GM10847 (cell line): ENCODE data around the gene SHMT2.

Source experiments
- POLR2A ChIP-seq: IDR thresholded peaks from 2 replicates; pipeline ENCODE4 v1.6.1; 2011; ENCODE audit not compliant: insufficient read length; ENCODE audit errors: extremely low read depth

The SHMT2 gene

DNA sequence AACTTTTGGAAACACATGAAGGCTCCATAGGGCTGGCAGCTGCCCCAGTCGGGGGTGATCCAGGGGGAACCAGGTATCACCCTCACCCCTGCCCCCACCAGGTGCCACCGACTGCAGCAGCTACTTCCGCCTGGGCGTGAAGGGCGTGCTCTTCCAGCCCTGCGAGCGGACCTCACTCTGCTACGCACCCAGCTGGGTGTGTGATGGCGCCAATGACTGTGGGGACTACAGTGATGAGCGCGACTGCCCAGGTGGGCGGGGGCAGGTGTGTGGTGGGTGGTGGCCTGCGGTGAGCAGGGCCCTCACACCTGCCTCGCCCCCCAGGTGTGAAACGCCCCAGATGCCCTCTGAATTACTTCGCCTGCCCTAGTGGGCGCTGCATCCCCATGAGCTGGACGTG lies 35.3 kb upstream of the SHMT2 start:
- no peak for TF ChIP-seq POLR2A

DNA sequence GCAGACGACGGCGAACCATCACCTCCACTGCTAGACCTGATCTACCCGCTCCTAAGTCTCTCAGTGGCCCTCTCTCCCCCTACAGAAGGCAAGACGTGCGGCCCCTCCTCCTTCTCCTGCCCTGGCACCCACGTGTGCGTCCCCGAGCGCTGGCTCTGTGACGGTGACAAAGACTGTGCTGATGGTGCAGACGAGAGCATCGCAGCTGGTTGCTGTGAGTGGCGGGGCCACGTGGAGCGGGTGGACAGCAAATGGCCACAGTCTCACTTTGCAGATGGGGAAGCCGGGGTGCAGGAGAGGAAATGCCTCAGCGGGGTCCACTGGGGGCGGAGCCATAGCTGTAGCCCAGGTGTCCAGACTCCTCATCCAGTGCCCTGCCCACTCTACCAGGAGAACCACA lies 34.3 kb upstream of the SHMT2 start:
- no peak for TF ChIP-seq POLR2A

DNA sequence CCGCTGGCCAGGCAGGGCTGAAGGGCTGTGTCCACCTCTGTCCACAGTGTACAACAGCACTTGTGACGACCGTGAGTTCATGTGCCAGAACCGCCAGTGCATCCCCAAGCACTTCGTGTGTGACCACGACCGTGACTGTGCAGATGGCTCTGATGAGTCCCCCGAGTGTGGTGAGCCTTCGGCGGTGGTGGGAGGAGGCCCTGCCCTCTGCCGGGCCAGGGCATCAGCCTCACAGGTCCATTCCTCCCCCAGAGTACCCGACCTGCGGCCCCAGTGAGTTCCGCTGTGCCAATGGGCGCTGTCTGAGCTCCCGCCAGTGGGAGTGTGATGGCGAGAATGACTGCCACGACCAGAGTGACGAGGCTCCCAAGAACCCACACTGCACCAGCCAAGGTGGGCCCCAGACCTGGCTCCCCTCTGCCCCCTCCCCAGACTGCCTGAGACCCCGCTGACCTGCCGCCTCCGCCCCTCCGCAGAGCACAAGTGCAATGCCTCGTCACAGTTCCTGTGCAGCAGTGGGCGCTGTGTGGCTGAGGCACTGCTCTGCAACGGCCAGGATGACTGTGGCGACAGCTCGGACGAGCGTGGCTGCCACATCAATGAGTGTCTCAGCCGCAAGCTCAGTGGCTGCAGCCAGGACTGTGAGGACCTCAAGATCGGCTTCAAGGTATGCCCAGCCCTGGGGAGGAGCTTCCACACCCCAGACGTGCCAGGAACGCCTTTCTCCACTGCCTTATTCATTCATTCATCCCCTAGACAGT lies 33.7 kb upstream of the SHMT2 start:
- TF ChIP-seq POLR2A = no peak

DNA sequence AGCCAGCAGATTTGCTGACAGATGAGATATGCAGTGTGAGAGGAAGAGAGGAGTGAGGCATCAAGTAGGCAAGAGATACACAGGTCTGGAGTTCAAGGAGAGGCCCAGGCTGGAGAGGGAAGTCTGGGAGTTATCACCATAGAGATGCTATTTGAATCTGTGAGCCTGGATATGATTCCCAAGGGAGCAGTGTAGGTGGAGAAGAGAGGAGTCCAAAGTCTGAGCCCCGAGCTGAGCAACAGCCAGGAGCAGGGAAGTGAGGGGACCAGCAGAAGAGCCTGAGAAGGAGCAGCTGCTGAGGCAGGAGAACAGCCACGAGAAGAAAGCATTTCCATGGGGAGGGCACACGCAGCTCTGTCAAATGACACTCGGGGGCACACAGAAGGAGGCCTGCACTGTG lies 33.1 kb upstream of the SHMT2 start:
- TF ChIP-seq POLR2A = no peak

DNA sequence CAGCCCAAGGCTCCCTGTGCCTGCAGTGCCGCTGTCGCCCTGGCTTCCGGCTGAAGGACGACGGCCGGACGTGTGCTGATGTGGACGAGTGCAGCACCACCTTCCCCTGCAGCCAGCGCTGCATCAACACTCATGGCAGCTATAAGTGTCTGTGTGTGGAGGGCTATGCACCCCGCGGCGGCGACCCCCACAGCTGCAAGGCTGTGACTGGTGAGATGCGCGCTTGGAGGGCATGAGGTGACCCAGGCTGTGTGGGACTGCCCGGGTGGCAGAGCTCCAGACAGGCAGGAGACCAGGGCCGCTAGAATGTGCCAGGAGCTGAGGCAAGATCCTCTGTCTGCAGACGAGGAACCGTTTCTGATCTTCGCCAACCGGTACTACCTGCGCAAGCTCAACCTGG lies 32.6 kb upstream of the SHMT2 start:
- TF ChIP-seq POLR2A = no peak

DNA sequence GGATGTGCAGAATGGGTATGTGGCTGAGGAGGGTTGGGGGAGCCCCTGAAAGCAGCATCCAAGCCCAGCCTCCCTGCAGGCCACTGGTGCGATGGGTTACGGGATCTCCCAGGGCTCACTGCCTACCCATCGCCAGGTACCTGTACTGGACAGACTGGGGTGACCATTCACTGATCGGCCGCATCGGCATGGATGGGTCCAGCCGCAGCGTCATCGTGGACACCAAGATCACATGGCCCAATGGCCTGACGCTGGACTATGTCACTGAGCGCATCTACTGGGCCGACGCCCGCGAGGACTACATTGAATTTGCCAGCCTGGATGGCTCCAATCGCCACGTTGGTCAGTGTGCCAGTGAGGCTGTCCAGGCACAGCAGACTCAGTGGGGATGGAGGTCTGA lies 31.2 kb upstream of the SHMT2 start:
- no peak for TF ChIP-seq POLR2A

DNA sequence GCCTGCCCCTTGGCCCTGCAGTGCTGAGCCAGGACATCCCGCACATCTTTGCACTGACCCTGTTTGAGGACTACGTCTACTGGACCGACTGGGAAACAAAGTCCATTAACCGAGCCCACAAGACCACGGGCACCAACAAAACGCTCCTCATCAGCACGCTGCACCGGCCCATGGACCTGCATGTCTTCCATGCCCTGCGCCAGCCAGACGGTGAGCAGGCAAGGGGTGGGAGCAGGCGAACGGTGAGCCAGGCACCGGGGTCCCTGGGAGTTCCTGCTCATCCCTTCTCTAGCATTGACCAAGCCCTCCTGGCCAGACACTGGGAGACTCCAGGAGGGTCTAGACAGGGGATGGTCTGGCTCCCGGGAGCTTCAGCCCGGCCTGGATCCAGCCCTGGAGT lies 30.3 kb upstream of the SHMT2 start:
- no peak for TF ChIP-seq POLR2A

DNA sequence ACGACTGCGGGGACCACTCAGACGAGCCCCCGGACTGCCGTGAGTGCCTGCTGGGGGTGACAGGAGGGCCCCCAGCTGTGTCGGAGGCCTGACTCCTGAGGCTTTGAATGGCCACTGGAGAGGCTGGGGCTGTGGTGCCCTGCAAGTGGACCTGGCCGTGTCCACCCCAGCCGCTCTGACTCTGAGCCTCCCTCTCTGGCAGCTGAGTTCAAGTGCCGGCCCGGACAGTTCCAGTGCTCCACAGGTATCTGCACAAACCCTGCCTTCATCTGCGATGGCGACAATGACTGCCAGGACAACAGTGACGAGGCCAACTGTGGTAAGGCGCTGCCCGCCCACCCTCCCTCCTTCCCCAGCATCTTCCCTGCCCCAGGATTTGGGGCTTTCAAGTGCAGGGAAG lies 29.0 kb upstream of the SHMT2 start:
- no peak for TF ChIP-seq POLR2A

DNA sequence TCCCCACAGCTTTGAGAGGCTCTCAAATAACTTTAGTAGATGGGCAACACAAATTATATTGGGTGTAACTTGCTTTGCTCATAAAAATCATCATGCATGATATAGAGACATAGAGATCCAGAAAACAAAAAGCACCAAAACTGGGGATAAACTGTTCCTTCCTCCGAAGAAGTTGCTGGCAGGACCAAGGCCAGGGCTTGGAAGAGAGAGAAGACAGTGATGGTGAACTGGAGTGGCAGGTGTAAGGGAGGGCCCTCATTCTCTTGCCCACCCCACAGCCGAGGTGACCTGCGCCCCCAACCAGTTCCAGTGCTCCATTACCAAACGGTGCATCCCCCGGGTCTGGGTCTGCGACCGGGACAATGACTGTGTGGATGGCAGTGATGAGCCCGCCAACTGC lies 28.3 kb upstream of the SHMT2 start:
- no peak for TF ChIP-seq POLR2A

DNA sequence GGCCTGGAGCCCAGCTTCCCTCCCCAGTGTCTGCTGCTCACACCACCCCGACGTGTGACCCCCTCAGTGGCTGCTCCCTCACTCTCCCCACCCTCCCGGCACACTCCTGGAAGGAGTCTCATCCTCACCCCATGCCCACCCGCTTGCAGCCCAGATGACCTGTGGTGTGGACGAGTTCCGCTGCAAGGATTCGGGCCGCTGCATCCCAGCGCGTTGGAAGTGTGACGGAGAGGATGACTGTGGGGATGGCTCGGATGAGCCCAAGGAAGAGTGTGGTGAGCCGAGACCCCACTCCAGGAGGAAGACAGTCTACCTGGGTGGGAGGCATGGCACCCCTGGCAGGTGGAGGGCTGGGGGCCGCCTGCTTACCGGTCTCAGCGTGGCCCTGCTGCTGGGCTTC lies 27.9 kb upstream of the SHMT2 start:
- no peak for TF ChIP-seq POLR2A

DNA sequence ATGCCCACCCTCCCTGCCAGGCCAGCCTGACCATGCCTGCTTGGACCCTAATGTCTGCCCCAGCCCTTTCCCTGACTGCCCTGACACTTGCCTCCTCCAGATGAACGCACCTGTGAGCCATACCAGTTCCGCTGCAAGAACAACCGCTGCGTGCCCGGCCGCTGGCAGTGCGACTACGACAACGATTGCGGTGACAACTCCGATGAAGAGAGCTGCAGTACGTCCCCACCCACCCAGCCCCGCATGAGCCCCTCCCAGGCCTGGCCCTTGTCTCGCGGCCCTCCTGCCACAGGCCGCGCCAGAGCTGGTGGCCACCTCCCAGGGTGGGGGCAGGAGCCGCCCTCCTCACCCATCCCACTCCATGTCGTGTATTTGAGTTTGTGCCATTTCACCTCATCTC lies 27.2 kb upstream of the SHMT2 start:
- no peak for TF ChIP-seq POLR2A

DNA sequence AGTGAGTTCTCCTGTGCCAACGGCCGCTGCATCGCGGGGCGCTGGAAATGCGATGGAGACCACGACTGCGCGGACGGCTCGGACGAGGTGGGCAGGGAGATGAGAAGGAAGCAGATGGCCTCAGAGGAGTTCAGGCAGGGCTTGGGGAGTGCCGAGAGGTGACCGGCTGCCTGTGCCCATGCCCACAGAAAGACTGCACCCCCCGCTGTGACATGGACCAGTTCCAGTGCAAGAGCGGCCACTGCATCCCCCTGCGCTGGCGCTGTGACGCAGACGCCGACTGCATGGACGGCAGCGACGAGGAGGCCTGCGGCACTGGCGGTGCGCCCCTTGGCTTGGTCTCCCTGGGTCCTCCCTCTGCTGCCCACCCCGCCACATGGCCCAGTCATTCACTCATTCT lies 26.3 kb upstream of the SHMT2 start:
- TF ChIP-seq POLR2A = no peak

DNA sequence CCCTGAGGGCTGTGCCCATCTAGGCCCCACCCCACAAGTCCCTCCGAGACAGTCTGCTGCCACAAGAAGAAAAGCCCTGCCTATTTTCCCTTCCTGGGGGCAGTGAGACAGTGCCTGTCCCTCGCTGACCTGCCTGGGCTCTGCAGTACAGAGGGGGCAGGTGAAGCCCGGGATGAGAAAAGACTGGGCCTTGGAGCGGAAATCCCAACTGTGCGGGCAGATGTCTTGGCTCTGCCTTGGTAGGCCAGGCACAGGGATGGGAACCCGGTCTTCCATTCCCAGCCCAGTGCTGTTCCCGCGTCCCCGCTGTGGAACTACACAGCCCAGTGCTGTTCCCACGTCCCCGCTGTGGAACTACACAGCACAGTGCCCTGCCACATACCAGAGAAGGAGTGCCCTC lies 25.7 kb upstream of the SHMT2 start:
- no peak for TF ChIP-seq POLR2A

DNA sequence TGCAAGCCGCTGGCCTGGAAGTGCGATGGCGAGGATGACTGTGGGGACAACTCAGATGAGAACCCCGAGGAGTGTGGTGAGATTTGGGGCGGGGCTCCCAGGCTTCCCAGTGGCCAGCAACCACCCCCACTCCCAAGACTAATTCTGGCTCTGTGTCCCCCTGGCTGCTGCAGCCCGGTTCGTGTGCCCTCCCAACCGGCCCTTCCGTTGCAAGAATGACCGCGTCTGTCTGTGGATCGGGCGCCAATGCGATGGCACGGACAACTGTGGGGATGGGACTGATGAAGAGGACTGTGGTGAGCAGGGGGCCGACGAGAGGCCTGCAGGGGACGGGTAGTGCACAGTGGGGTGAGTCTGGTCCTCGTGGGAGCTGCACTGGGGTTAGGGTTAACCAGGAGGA lies 25.1 kb upstream of the SHMT2 start:
- TF ChIP-seq POLR2A = no peak

DNA sequence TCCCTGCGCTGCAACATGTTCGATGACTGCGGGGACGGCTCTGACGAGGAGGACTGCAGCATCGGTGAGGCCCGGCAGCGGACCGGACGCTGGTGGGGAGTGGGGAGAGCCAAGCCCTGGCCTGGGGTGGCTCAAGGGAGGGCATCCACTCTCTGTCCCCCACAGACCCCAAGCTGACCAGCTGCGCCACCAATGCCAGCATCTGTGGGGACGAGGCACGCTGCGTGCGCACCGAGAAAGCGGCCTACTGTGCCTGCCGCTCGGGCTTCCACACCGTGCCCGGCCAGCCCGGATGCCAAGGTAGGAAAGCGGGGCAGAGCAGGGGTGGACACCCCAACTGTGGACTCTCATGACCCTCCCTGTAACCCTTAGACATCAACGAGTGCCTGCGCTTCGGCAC lies 24.3 kb upstream of the SHMT2 start:
- no peak for TF ChIP-seq POLR2A

DNA sequence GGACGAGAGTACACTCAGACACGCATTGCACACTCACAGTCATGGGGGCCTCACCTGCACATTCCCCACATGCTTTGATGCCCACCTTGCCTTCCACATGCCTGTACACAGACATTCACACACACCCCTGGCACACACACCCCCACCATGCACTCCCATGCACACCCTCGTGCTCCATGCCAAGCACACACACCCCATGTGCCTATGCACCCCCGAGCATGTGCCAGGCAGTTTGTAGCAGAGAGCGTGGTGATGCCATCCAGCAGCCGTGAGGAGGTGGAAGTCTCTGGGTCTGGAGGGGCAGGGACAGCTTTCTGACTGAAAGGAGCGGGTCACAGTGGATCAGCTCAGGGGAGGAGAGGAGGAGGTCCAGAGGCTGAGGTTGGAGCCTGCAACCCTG lies 23.6 kb upstream of the SHMT2 start:
- TF ChIP-seq POLR2A = no peak
